Measurements from ENCODE around the gene MYO9B.
"Not testable (repeated sequence)": the region's sequence is repeated elsewhere in the genome, so short reads cannot be mapped to it uniquely, and the experiment has no call there.

MYO9B gene

GRCh38 chr19:17088552-17088951 lies 13.0 kb downstream of the MYO9B start:
- no peak for DNase-seq

- peak in 3 of 56 donors; percentile 5 to 22 (median 13) for DNase-seq
Measured at GRCh38 chr19:17090583-17090982, 15.0 kb downstream of the MYO9B start.

GRCh38 chr19:17091758-17092333 lies 16.3 kb downstream of the MYO9B start:
- DNase-seq, result peak in 11 of 56 donors; percentile 9 to 38 (median 20)

DNA sequence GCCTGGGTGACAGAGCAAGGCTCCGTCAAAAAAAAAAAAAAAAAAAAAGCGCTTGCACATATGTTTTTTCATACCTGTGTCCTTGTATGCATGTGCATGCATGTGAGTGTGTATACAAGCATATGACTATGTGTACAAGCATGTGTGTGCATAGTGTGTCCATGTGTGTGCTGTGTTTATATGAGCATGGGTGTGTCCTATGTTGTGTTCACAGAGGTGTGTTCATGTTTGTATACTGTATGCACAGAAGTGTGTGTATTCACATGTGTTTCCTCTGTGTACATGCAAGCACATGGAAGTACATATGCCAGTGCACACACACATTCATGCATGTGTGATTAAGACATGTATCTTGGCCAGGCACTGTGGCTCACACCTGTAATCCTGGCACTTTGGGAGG lies 17.1 kb downstream of the MYO9B start:
- no peak for DNase-seq

- not testable (repeated sequence) for DNase-seq
Measured at GRCh38 chr19:17094694-17095093, 19.1 kb downstream of the MYO9B start.

DNA sequence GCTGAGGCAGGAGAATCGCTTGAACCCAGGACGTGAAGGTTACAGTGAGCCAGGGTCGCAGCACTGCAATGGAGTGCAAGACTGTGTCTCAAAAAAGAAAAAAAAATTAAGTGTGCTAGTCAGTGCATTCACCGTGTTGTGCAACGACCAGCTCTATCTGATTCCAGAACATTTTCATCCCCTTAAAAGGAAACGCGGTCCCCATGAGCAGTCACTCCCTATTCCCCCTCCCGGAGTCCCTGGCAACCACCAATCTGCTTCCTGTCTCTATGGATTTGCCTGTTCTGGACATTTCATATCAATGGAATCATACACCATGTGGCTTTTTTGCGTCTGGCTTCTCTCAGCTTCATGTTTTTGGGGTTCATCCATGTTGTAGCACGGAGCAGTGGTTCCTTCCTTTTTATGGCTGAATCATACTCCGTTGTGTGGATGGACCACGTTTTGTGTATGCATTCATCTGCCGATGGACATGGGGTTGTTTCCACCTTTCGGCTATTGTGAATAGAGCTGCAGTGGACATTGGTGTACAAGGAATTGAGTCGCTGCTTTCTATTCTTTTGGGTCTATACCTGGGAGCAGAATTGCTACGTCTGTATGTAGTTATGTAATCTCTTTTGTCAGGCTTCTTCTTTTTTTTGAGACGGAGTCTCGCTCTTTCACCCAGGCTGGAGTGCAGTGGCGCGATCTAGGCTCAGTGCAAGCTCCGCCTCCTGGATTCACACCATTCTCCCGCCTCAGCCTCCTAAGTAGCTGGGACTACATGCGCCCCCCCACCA lies 19.8 kb downstream of the MYO9B start:
- no peak for DNase-seq

DNA sequence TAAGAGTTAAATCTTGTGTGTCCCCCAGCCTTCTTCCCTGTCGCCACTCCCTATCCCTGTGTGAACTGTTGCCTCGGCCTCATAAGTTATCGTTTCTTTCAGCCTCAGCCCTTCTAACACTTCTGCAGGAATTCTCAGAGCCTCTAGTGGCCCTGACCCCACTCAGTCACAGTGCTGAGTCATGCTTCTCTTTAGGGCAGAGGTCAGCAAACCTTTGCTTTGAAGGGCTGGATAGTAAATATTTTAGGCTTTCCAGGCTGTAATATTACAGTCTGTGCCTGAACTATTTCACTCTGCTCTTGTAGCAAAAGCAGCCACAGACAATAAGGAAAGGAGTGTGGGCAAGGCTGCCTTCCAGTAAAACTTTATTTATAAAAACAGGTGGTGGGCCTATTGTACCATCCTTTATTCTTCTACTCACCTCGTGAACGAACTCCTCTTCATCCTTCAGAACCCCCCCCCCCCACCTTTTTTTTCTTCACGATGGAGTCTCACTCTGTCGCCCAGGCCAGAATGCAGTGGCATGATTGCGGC lies 22.1 kb downstream of the MYO9B start:
- DNase-seq, result no peak

- no peak for DNase-seq
Measured at GRCh38 chr19:17098326-17098725, 22.7 kb downstream of the MYO9B start.

DNA sequence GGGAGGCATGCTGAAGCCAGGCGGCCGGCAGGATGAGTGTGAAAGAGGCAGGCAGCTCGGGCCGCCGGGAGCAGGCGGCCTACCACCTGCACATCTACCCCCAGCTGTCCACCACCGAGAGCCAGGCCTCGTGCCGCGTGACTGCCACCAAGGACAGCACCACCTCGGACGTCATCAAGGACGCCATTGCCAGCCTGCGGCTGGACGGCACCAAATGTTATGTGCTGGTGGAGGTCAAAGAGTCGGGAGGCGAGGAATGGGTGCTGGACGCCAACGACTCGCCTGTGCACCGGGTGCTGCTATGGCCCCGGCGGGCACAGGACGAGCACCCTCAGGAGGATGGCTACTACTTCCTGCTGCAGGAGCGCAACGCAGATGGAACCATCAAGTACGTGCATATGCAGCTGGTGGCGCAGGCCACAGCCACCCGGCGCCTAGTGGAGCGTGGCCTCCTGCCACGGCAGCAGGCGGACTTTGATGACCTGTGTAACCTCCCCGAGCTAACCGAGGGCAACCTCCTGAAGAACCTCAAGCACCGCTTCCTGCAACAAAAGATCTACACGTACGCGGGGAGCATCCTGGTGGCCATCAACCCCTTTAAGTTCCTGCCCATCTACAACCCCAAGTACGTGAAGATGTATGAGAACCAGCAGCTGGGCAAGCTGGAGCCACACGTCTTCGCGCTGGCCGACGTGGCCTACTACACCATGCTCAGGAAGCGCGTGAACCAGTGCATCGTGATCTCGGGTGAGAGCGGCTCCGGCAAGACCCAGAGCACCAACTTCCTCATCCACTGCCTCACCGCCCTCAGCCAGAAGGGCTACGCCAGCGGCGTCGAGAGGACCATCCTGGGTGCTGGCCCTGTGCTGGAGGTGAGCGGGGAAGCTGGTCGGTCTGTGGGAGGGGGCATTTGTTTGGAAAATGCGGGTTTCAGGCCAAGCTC lies 26.4 kb downstream of the MYO9B start:
- DNase-seq, result no peak

DNA sequence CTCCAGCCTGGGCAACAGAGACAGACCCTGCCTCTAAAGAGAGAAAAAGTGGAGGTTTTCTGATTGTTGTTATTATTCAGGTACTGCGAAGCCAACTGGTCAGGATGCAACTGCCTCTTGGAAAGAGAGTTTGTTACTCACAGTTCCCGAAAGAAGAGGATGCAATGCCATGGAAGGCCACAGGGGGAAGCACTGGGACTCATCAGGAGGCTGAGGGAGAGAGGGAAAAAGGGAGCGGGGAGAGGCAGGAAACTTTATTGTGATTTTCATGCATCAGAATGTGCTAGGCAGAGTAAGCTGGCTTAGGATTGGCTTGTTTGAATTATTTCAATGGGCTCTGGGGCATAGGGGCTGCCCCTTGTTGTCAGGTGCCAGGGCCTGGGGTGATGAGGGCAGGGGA lies 27.6 kb downstream of the MYO9B start:
- DNase-seq, result peak in 1 of 56 donors; percentile 5

DNA sequence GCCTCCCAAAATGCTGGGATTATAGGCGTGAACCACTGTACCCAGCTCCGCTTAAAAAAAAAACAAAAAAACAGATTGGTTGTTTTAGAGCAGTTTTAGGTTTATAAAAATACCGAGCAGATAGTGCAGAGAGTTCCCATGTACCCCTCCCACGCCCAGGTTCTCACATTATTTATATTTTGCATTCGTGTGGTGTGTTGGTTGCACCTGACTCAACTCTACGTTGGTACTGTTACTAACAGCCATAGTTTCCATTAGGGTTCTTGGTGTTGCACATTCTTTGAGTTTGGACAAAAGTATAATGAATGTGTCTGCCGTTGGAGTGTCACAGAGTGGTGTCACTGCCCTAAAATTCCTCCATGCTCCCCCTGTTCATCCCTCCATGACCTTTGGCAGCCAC lies 29.1 kb downstream of the MYO9B start:
- no peak for DNase-seq

DNA sequence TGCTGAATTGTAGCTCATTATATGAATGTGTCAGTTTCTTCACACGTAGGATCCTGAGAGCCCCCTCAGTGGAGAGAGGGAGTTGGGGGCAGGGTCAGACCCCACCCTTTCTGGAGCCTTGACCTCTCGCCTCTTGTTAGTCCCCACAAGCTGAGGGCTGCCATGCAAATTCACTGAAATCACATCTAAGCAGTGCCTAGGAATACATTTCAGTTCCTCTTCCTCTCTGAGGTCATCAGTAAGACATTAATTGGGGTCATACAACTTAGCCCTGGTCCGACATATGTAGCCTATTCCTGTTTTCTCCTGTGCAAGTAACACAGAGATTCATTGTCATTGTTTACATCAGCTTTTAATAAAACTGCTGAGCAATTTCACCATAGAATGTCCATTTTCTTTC lies 30.0 kb downstream of the MYO9B start:
- DNase-seq, result no peak

- DNase-seq, result not testable (repeated sequence)
Measured at GRCh38 chr19:17106964-17107363, 31.4 kb downstream of the MYO9B start.

GRCh38 chr19:17107546-17108452 lies 32.2 kb downstream of the MYO9B start:
- peak in 13 of 56 donors; percentile 5 to 85 (median 35) for DNase-seq

DNA sequence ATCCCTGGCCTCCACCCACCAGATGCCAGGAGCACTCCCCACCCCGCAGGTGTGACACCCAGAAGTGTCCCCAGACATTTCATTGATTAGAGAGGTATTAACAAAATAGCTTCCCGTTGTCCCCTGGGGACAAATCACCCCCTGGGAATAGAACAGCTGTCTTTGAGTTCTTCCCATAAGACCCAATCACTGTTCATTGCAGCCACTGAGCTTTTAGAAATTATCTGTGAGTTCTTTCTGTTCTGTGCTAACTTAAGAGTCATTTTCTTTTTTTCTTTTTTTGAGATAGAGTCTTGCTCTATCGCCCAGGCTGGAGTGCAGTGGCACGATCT lies 32.8 kb downstream of the MYO9B start:
- no peak for DNase-seq

DNA sequence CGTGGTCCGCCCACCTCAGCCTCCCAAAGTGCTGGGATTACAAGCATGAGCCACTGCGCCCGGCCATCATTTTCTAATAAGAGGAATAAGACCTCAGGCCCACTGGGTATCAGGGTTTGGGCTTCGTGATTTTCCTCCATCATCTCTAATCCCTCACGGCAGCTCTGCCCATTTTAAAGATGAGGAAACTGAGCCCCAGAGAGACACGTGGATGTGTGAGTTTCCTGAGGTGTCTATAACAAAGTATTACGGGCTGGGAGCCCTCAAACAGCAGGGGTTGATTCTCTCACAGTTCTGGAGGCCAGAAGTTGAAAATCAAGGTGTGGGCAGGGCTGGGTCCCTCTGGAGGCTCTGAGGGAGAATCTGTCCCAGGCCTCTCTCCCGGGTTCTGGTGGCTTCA lies 33.7 kb downstream of the MYO9B start:
- DNase-seq, result no peak

GRCh38 chr19:17109962-17110598 lies 34.5 kb downstream of the MYO9B start:
- DNase-seq, result peak in 20 of 56 donors; percentile 5 to 56 (median 26)

DNA sequence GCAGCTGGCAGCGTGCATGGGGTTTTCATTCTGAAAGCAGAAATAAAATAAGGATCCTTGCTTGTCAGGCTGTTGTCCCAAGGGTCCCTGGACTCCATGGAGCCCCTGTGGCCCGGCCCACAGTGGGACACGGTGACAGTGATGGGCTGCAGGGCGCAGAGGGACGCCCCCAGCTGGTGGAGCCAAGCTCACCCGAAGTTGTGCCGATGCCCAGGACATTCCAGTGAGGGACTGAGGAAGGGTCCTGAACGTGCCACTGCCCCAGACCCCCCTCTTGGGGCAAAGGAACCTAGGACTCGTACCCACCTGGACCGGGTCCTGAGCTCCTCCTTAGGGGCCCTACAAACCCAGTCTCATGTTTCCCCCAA lies 35.0 kb downstream of the MYO9B start:
- no peak for DNase-seq

GRCh38 chr19:17111766-17112165 lies 36.2 kb downstream of the MYO9B start:
- no peak for DNase-seq

DNA sequence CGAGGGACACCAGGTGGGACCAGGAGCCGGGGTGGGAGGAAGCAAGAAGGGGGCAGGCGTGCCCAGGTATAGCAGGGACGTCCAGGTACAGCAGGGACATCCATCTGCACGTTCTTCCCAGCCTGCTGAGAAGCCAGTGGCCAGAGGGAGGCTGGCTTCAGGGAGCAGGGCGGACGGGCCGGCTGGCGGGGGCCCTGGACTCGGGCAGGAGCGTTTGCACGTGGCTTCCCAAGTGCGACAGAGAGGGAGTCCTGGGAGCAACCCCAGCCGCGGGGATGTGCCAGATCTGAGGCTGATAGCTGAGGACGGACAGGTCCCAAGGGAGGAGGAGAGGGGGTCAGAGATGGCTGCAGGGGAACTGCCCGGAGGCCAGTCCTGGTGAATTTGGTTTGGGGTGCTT lies 36.7 kb downstream of the MYO9B start:
- no peak for DNase-seq
